HG03097 (cell line): ENCODE results near the gene ACADS.
"Not testable (repeated sequence)": the region's sequence is repeated elsewhere in the genome, so short reads cannot be mapped to it uniquely, and the experiment has no call there.

Source experiments
- ATAC-seq: cut with Tn5 transposase; IDR thresholded peaks from one replicate; pipeline ENCODE4 v1.9.1; 2021; ENCODE audit not compliant: unreplicated experiment, low FRiP score

Gene ACADS

DNA sequence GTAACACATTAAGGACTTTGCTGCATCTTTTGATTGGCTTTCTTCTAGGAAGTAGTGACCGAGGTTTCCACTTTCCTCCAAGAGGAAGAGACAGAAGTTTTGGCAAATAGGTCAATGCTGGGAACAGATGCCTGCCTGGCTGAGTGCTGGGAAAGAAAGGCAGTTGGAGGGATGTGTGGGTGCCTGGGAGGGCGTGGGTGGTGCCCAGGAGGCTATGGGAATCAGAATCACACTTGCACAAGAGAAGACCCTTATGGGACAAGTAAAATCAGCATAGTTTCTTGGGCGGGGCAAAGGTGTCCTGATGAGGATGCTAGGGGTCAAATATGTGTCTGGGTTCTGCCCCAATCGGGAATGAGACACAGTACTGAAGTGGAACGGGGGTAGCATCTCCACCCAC, 906 bp upstream of the ACADS start:
- no peak for ATAC-seq

DNA sequence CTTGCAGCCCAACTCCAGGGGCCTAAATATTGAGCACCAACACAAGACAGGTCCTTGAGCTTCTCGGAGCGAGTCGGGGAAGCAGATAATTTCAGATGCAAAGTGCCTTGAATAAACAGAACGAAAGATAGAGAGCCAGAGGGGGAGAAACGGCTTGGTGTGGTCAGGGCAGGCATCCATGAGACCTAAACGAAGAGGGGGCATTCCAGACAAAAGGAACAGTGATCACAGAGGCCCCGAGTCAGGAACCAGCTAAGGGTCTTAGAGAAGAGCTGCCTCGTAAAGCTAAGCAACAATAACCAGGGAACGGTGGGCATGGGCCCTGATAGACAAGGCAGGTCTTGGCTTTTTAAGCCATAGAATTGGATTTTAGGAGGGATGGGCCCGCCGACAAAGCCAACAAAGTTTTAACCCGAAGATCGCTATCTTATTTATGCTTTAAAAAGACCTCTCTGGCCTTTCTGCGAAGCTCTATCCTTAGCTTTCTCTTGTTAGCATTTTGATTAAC, 421 bp upstream of the ACADS start:
- ATAC-seq, result no peak

DNA sequence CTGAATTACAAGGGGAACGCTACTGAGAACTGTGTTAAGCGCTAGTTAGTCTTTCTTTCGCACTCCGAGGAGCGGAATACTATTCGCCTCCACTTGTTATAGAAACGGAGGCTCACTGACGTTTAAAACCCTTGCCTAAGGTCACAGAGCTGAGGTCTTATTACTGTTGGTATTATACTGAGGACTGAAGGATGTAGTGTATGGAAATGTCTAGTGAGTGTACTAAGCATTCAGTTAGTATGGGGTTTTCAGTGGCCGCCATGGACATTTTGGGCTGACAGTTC, 826 bp downstream of the ACADS start:
- no peak for ATAC-seq

DNA sequence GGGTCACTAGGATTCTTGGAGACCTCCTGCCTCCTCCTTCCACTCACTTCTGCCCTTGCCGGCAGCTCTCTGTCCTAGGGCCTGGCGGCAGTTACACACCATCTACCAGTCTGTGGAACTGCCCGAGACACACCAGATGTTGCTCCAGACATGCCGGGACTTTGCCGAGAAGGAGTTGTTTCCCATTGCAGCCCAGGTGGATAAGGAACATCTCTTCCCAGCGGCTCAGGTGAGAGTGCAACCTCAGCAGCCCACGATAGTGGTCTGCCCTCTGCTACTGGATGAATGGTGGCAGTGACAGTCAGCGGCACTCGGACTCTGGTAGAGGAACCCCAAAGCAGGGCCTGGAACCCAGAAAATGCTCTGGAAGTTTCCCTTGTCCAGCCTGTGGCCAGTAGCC, 1.3 kb downstream of the ACADS start:
- no peak for ATAC-seq

DNA sequence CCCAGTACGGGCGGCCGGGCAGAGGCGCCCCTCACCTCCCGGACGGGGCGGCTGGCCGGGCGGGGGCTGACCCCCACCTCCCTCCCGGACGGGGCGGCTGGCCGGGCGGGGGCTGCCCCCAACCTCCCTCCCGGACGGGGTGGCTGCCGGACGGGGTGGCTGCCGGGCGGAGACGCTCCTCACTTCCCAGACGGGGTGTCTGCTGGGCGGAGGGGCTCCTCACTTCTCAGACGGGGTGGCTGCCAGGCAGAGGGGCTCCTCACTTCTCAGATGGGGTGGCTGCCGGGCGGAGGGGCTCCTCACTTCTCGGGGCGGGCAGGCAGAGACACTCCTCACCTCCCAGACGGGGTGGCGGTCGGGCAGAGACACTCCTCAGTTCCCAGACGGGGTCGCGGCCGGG, 6.6 kb downstream of the ACADS start:
- ATAC-seq, result not testable (repeated sequence)

DNA sequence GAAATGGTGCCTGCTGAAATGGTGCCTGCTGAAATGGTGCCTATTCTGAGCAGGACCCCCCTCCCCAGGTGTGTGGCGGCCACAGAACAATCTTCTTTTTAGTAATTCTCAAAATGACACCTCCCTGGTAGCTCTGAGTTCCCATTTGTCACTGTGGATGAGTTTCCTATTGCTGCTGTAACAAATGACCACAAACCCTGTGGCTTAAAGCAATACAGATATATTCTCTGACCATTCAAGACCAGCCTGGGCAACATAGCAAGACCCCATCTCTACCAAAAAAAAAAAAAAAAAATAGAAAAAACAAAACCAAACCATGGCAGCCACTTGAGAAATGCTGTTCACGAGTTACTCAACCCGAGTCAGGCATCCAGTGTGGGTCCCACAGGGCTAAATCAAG, 7.9 kb downstream of the ACADS start:
- ATAC-seq, result no peak

DNA sequence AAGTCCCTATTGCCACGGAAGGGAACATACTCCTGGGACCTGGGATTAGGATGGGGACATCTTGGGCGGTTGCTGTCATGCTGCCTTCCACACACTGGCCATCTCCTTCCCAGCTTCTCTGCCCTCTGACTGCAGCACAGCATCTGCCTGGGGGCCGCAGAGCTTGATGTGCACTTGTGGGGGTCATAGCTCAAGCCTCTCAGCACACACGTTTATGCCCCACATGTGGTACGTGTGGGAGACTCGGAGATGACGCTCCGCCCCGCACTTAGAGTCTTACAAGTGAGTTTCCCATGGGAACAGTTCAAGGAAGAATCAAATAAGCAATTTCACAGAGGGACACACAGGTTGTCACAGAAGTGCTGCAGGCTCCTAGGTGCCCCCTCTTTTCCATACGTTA, 8.6 kb downstream of the ACADS start:
- ATAC-seq, result no peak

DNA sequence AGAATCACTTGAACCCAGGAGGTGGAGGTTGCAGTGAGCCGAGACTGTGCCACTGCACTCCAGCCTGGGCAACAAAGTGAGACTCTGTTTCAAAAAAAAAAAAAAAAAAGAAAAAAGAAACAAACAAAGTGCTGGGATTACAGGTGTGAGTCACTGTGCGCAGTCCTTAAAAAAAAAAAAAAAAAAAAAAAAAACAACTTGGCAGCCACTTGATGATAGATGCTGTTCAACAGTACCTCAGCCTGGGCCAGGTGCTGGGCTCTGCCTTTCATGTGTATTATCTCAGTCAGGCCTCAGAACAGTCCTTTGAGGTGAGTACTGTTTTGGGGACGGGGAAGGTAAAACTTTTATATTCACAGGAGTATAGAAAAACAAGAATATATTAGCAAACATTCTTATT, 9.6 kb downstream of the ACADS start:
- ATAC-seq, result no peak

DNA sequence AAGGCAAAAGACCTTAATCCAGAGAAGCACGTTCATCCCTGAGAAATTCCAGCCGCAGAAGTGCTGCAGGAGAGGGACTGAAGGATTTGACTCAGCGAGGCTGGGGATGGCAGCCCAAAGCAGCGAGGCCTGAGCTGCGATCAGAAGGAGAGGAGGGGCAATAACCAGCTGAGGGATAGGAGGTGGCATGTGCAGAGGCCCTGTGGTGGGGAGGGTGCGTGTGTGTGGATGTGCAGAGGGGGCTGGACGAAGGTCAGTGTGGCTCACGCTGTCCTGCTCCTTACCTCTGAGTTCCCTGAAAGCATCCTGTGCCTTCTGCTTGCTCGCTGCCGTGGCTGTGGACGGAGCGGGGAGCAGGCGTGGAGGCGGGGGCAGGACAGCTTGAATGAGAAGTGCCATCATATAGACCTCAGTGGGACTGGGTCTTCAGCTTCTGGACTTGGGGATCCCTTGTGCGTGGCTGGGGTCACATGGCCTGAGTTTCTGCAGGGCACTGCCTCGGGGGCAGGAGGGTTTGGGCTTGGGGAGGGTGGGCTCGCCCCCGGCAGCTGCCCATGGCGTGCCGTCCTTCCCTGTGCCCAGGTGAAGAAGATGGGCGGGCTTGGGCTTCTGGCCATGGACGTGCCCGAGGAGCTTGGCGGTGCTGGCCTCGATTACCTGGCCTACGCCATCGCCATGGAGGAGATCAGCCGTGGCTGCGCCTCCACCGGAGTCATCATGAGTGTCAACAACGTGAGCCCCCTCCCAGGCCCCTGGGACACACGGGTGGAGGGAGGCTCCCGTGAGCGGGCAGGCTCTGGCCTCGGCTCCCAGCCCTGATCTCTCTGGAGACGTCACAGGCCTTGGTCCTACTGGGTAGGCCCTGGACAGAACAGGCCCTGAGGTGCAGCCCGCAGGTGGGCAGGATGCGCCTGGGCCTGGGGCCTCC, 11.0 kb downstream of the ACADS start:
- no peak for ATAC-seq

DNA sequence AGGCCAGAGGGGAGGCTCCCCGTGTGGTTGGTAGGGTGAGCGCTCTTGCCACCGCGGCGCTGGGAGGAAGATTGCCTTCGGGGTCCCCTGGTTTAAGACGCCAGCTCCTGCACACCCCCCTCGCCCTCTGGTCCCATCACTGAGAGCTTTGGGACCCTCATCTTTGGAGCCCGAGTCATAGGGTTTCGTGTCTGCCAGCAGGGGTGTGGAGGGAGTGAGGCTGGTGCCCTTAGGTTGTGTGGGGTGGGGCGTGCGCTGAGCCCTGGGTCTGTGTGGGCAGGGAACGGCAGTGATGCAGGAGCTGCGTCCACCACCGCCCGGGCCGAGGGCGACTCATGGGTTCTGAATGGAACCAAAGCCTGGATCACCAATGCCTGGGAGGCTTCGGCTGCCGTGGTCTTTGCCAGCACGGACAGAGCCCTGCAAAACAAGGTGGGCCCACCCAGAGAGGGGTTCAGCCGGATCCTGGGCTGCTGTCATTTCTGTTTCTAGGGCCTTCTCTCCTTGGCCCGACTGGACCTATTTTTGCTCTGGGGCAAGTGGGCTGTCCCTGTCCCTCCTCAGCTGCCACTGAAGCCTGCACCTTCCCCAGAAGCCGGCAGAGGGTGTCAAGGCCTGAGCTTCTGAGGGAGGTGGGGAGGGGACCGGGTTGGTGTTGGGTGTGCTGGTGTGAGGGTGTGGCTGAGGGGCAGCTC, 12.1 kb downstream of the ACADS start:
- ATAC-seq, result no peak

DNA sequence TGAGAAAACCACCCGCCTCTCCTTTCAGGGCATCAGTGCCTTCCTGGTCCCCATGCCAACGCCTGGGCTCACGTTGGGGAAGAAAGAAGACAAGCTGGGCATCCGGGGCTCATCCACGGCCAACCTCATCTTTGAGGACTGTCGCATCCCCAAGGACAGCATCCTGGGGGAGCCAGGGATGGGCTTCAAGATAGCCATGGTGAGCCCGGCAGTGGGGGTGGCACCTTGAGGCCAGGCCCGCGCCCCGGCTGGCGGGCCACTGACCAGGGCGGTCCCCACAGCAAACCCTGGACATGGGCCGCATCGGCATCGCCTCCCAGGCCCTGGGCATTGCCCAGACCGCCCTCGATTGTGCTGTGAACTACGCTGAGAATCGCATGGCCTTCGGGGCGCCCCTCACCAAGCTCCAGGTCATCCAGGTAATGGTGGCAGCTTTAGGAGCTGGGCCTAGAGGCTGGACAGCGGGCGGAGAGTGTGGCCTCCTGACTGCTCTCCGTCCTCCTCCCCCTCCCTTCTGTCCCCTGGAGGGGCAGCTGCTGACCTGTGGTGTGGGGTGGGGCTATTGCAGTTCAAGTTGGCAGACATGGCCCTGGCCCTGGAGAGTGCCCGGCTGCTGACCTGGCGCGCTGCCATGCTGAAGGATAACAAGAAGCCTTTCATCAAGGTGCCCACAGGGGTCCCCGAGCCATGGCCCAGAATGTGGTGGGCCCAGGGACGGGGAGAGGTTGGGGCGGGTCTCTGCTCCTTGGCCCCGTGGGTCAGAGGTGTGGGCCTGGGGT, 12.8 kb downstream of the ACADS start:
- ATAC-seq, result no peak

DNA sequence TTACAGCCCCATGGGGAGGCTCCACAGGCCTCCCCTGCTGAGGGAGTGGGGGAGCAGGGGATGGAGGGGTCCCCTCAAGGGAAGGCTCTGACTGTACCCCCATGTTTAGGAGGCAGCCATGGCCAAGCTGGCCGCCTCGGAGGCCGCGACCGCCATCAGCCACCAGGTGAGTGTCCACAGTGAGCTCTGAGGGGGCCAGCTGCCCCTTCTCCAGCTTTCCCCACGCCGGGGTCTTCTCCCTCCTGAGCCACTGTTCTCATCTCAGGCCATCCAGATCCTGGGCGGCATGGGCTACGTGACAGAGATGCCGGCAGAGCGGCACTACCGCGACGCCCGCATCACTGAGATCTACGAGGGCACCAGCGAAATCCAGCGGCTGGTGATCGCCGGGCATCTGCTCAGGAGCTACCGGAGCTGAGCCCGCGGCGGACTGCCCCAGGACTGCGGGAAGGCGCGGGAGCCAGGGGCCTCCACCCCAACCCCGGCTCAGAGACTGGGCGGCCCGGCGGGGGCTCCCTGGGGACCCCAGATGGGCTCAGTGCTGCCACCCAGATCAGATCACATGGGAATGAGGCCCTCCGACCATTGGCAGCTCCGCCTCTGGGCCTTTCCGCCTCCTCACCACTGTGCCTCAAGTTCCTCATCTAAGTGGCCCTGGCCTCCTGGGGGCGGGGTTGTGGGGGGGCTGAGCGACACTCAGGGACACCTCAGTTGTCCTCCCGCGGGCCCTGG, 13.6 kb downstream of the ACADS start:
- no peak for ATAC-seq

DNA sequence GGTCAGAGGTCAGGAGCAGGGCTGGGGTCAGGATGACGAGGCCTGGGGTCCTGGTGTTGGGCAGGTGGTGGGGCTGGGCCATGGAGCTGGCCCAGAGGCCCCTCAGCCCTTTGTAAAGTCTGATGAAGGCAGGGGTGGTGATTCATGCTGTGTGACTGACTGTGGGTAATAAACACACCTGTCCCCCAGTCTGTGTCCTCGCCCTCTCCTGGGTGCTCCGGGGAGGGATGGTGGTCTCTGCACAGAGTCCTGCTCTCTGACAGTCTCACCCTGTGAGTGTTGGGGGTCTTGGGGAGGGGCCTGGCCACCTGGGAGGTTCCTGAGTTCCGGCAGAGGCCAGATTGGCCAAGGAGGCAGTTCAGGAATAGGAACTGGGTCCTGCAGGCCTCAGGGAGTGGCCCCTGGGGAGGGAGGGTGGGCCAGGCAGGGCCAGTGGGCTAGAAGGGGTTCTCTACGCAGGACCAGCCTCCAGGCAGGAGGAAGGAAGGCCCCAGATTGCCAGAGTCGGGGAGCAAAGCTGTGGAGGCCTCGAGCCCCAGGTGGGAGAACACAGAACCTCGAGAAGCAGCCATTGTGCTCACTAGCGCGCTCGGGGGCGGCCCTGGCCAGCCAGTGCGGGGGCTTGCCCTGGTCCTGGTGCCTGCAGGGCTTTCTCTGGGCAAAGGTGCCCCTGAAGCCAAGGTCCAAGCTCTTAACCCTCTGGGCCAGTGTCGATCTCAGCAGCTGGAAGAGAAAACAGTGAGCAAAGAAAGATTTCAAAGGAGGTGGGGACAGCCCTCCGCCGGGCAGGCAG, 14.4 kb downstream of the ACADS start:
- ATAC-seq, result no peak

DNA sequence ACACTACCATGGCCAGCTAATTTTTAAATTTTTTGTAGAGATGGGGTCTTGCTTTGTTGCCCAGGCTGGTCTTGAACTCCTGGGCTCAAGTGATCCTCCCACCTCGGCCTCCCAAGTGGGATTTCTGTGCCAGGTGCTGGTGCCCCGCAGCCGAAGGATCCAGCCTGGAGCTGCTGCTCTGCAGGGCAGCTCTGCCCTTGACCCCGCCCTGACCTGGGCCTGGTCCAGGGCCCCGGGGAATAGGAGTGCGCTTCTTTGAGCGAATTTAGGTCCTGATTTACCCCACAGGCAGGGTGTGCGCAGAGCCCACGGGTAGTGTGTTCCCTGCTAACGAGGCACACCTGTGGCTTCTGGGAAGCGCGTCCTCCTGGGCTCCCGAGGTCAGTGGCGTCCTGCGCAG, 15.2 kb downstream of the ACADS start:
- no peak for ATAC-seq

DNA sequence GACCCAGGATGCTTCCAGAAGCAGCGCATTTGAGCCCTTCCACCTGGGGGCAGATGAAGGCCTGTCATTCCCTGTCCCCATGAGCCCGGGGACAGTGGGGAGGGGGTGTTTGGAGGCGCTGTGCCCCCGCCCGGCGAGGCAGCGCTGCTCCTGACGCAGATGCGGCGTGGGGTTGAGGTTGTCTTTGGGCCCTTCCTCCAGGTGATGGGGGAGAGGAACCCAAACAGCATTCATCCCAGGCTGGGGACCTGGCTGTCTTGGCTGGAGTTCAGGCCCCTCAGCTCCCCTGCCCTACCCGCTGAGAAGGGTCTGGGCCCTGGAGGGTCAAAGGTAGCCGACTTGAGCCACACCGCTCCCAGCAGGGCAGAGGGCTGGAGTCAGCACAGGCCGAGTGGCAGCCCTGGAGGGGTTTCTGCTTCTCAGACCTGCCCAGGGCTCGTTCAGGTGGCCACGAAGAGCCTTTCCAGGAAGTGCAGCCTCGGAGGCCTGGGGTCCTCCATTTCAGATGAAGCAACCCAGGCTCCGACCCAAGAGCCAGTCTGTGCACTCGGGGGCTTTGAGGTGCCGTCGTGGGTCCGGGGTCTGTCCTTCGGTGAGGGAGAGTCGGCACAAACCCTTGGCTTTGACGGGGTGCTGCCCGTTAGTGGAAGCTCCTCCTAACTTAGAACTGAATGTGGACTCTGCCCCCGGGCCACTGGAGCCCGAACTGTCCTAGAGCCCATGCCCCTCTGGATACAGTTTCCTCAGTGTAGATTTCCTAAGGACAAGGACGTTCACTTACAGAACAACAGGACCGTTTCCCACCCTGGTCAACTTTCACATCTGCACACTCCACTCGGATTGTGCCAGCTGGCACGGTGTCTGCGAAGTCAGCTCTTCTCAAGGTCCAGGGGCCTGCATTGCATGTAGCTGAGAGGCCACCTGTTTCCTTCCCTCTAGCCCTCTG, 16.1 kb downstream of the ACADS start:
- no peak for ATAC-seq

DNA sequence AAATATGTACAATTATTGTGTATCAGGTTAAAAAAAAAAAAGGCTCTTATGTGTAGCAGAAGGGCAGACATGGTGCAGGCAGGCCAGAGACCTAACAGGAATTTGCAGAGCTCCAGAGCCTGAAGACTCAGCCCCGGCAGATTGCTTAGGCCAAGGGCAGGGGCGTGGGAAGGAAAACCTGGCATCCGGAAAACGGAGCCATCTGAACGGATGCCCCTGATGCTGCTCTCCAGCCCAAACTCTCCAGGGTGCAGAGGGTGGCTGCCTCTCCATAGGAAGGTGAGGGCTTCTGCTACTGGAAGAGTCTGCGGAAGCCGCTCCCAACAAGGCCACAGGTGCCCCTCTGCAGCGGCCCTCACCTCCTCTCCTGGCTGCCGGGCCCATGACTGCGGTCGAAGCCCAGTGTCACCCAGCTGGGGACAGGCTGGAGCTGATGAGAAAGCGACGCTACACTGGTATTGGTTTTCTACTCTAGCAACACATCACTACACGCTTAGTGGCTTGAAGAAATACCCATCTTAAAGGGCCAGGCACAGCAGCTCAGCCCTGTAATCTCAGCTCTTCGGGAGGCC, 19.4 kb downstream of the ACADS start:
- ATAC-seq, result no peak

DNA sequence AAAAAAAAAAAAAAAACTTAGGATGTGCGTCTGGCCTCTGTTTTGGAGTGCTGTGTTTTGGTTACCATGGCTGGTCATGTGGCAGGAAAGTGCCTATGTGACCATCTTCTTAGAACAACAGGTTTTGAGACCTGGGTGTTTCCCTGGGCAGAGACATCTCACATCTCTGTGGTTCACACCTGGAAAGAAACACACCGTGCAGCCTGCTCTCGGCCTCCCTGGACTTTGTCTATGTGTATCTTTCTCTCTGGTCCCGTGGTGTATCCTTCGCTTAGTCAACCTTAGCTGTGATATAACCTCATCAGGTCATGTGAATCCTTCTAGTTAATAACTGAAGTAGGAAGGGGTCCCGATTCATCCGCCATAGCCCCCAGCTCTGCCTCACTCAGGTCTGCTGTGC, 22.6 kb downstream of the ACADS start:
- ATAC-seq, result no peak

DNA sequence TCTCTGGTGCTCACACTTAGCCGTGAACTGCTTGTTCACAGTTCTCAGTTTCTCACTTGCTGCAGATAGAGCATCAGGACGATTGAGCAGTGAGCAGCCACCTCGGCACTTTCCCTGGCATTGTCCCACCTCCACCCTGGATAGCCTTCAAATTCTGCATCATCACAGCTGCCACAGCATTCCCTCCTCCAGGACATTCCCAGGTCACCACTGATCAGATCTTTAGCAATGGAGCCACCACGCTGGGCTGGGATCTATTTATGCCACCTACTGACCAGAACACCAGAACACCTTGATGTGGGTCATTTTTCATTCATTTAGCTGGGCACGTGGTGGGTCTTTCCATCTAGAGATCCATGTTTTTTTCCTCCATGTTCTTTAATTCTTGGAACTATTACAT, 23.6 kb downstream of the ACADS start:
- ATAC-seq, result no peak
